Peyer's patch (tissue), 4 donors: Measurements from ENCODE around the gene AMDHD1. TPM values are rescaled to one million over a fixed set of nuclear protein-coding genes. Genes with fewer than 3 reads are reported as not detected.

Experiments
- DNase-seq, 3 donors: peaks; one replicate each; pipeline ENCODE4 v3.0.0-alpha.2; 2017 to 2019
- H3K27ac ChIP-seq, 4 donors: fragments of 200-600 bp; sonication (generic); one replicate each; pipeline ENCODE4 v1.5.1; 2016 to 2019
- H3K27me3 ChIP-seq, 2 donors: fragments of 200-600 bp; sonication (generic); one replicate each; pipeline ENCODE4 v1.5.1; 2019
- H3K36me3 ChIP-seq, 3 donors: fragments of 200-600 bp; sonication (generic); one replicate each; pipeline ENCODE4 v1.5.1; 2016 to 2019
- H3K4me1 ChIP-seq, 4 donors: fragments of 200-600 bp; sonication (generic); one replicate each; pipeline ENCODE4 v1.5.1; 2016 to 2019
- H3K4me3 ChIP-seq, 4 donors: fragments of 200-600 bp; sonication (generic); 1 replicate in 3 of 4; 2 replicates in 1 of 4; pipeline ENCODE4 v1.5.1; 2016 to 2019; ENCODE audit warnings: mild to moderate bottlenecking in 1 of 4
- H3K9me3 ChIP-seq, 4 donors: fragments of 200-600 bp; sonication (generic); one replicate each; pipeline ENCODE4 v1.5.1; 2016 to 2019; ENCODE audit warnings: mild to moderate bottlenecking in 1 of 4
- CTCF ChIP-seq, 6 experiments: fragments of 450-650 bp in 4 of 6; fragments of 200-600 bp in 2 of 6; sonication (generic) in 1 of 6; IDR thresholded peaks; one replicate each; pipeline ENCODE4 v1.5.1; 2017 to 2019; ENCODE audit warnings: antibody characterized with exemption in 6 of 6, mild to moderate bottlenecking in 3 of 6, moderate library complexity in 1 of 6
- POLR2A ChIP-seq, 2 donors: fragments of 450-650 bp; IDR thresholded peaks; one replicate each; pipeline ENCODE4 v1.5.1; 2017; ENCODE audit warnings: antibody characterized with exemption in 2 of 2, mild to moderate bottlenecking in 2 of 2, moderate library complexity in 2 of 2
- total RNA-seq, 4 donors: library from RNA; depleted of rRNA; stranded (reverse); fragments of >200 nt; gene quantifications; one replicate each; pipeline ENCODE4 v1.1.0, GENCODE V29; 2016

Gene AMDHD1
- total RNA-seq, 4 donors from 2014 or later, result 1.7 to 3.5 (median 2.5) TPM; not detected in 1

GRCh38 chr12:96015672-96016071 is 72.5 kb downstream of the AMDHD1 start:
- peaks cover 0 to 84% (median 0%) of the 10 kb centered on the region in 3 donors for H3K36me3 ChIP-seq
- TF ChIP-seq CTCF (IDR thresholded peaks at IDR 0.05), result peak in 3 of 6 experiments; percentile 18 to 23 (median 21)
- no peak for TF ChIP-seq POLR2A (IDR thresholded peaks at IDR 0.05)

More at GRCh38 chr12:96015672-96016071, 72.5 kb downstream of the AMDHD1 start:
- Histone ChIP-seq H3K9me3 (no peaks in the 10 kb centered on the region), H3K4me1 (no peaks in the 10 kb centered on the region), H3K27ac (no peak overlapping the region), H3K4me3 (no peak overlapping the region), H3K27me3 (no peaks in the 10 kb centered on the region)
- no peak for DNase-seq

Other genes starting within 250 kb of the AMDHD1 start
- 10 to 100 TPM; 12.3 to 20.6 (median 16.6) TPM for gene NTN4, start 152.6 kb upstream of the AMDHD1 start, total RNA-seq
- 10 to 100 TPM in 1 of 4 donors, 1 to 10 TPM in 3; 2.8 to 11.6 (median 4.5) TPM for gene SNRPF, start 84.4 kb upstream of the AMDHD1 start, total RNA-seq
- gene CCDC38, start 717 bp upstream of the AMDHD1 start, total RNA-seq, result not detected
- 1 to 10 TPM in 3 of 4 donors, not detected in 1; 4.0 to 8.1 (median 4.3) TPM for gene HAL, start 53.0 kb downstream of the AMDHD1 start, total RNA-seq
- 10 to 100 TPM; 59.6 to 80.7 (median 76.4) TPM for gene LTA4H, start 92.3 kb downstream of the AMDHD1 start, total RNA-seq